Natural killer cell (primary cell): ENCODE results near the gene TLR9. TPM values are rescaled to one million over a fixed set of nuclear protein-coding genes. Genes with fewer than 3 reads are reported as not detected.

Experiments used
- ATAC-seq, 3 donors: fragments of 150-1000 bp in 2 of 3; fragments of 200-7000 bp in 1 of 3; cut with Tn5 transposase; 1 replicate in 1 of 3; 2 replicates in 2 of 3; pipeline ENCODE4 v1.10.0; 2021; ENCODE audit warnings: mild to moderate bottlenecking in 2 of 3, moderate library complexity in 2 of 3
- DNase-seq, 2 donors: peaks; one replicate each; pipeline versions ENCODE4 v3.0.0 to v3.0.0-alpha.2; 2013 to 2021; ENCODE audit warnings: mixed read lengths in 1 of 2
- H3K27ac ChIP-seq: one replicate; pipeline ENCODE4 v1.5.1; 2013; ENCODE audit warnings: mild to moderate bottlenecking, low read length
- H3K27me3 ChIP-seq: one replicate; pipeline ENCODE4 v1.6.1; 2013; ENCODE audit warnings: low read length; ENCODE audit not compliant: control insufficient read depth, insufficient read depth
- H3K36me3 ChIP-seq: one replicate; pipeline ENCODE4 v1.6.1; 2013; ENCODE audit warnings: low read length; ENCODE audit not compliant: control insufficient read depth, insufficient read depth
- H3K4me1 ChIP-seq: one replicate; pipeline ENCODE4 v1.6.1; 2013; ENCODE audit warnings: low read length; ENCODE audit not compliant: control insufficient read depth, insufficient read depth
- H3K4me3 ChIP-seq: one replicate; pipeline ENCODE4 v1.5.1; 2013; ENCODE audit warnings: low read length
- H3K9me3 ChIP-seq: one replicate; pipeline ENCODE4 v1.6.1; 2013; ENCODE audit warnings: low read length; ENCODE audit not compliant: control insufficient read depth, insufficient read depth
- H3K27ac Mint-ChIP-seq, 2 donors: one replicate each; pipeline ENCODE4 v1.8.0; 2022; ENCODE audit warnings: mild to moderate bottlenecking in 2 of 2, mixed read lengths in 2 of 2, moderate library complexity in 1 of 2
- H3K27me3 Mint-ChIP-seq, 2 donors: one replicate each; pipeline ENCODE4 v1.8.0; 2022; ENCODE audit warnings: low read depth in 2 of 2, mixed read lengths in 2 of 2
- H3K36me3 Mint-ChIP-seq: one replicate; pipeline ENCODE4 v1.8.0; 2022; ENCODE audit warnings: mixed read lengths
- H3K4me1 Mint-ChIP-seq, 2 donors: one replicate each; pipeline ENCODE4 v1.8.0; 2022; ENCODE audit warnings: mixed read lengths in 2 of 2
- H3K4me3 Mint-ChIP-seq: one replicate; pipeline ENCODE4 v1.8.0; 2022; ENCODE audit warnings: mild to moderate bottlenecking, moderate library complexity, mixed read lengths
- H3K9me3 Mint-ChIP-seq, 2 donors: one replicate each; pipeline ENCODE4 v1.8.0; 2022; ENCODE audit warnings: mixed read lengths in 2 of 2
- CTCF ChIP-seq: fragments of 200-600 bp; IDR thresholded peaks from one replicate; pipeline ENCODE4 v1.8.0; 2022; ENCODE audit warnings: antibody characterized with exemption
- WGBS: methylation state at CpG from one replicate; pipeline ENCODE4 v1.1.7; 2013; ENCODE audit warnings: missing lambda C conversion rate; ENCODE audit not compliant: insufficient coverage; 5-methylcytosine and 5-hydroxymethylcytosine counted together
- intact Hi-C: fragments of 100-400 bp; cut with micrococcal nuclease; formaldehyde crosslinking; loops from one replicate; pipeline ENCODE4 v1.14.2; 2022
- total RNA-seq, 4 donors: library from RNA; stranded (reverse); fragments of 120-200 nt in 1 of 4; gene quantifications; one replicate each; pipeline versions ENCODE4 v1.2.3 to v1.2.4, GENCODE V29; 2013 to 2022

Gene TLR9
- total RNA-seq, 3 donors from 2014 or later (not counting 1 experiment from before 2014, with no cell fraction given) = 0.20 to 0.21 TPM; not detected in 1

DNA sequence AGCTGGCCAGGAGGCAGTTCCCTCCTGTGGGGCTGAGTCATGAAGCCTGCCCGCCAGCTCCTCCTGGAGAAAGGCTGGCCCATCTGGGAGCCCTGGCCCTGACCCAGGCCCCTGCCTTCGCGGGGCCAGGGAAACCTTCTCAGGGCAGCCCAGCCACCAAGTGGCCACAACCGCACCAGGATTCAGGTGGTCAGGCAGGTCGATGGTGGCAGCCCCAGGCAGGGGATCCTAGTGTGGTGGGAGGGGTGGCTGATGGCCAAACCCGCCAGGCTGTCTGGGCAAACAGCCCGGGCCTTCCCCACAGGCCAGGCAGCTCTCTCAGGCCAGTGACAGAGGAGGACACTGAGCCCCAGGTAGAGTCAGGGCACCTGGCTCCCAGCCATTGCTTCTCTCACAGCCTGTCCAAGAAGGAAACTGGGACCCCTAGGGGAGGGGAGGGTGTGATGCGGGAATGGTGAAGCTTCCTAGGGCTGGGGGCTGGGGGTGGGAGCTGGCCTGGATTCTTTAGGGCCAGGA lies 12.3 kb upstream of the TLR9 start:
- H3K27ac Mint-ChIP-seq = peak overlapping the region; percentile 87 to 91
- H3K36me3 ChIP-seq = peaks cover 7% of the 10 kb centered on the region
- peaks cover 66% of the 10 kb centered on the region for H3K4me1 ChIP-seq
- no peaks in the 10 kb centered on the region for H3K9me3 Mint-ChIP-seq
- DNase-seq (no peak), ATAC-seq (no peak)
- 31% methylated on average over 8 of the region's 8 CpGs for WGBS
- no peaks in the 10 kb centered on the region for H3K36me3 Mint-ChIP-seq
- H3K27ac ChIP-seq = no peak overlapping the region
- H3K4me1 Mint-ChIP-seq = peaks cover 29 to 64% of the 10 kb centered on the region in 2 donors
- no peaks in the 10 kb centered on the region for H3K27me3 Mint-ChIP-seq
- H3K9me3 ChIP-seq = no peaks in the 10 kb centered on the region
- no peaks in the 10 kb centered on the region for H3K27me3 ChIP-seq
- H3K4me3 ChIP-seq = peak overlapping the region; percentile 98
- intact Hi-C loops = loop anchor here (2.0 kb wide), 1 partner anchor 15 kb away; no protein-coding TSS in a partner anchor
- TF ChIP-seq CTCF = no peak
- H3K4me3 Mint-ChIP-seq = peak overlapping the region; percentile 95

GRCh38 chr3:52237006-52237656 lies 11.7 kb upstream of the TLR9 start:
- no peak for TF ChIP-seq CTCF
- DNase-seq = no peak
- H3K4me3 Mint-ChIP-seq = peak overlapping the region; percentile 66
- peak overlapping the region; percentile 51 to 91 for H3K27ac Mint-ChIP-seq
- intact Hi-C loops = no loop called here
- Histone ChIP-seq H3K36me3 (peaks cover 12% of the 10 kb centered on the region), H3K27ac (no peak overlapping the region), H3K27me3 (no peaks in the 10 kb centered on the region), H3K4me1 (peaks cover 71% of the 10 kb centered on the region), H3K4me3 (no peak overlapping the region), H3K9me3 (no peaks in the 10 kb centered on the region)
- ATAC-seq = no peak
- H3K4me1 Mint-ChIP-seq = peaks cover 29 to 70% of the 10 kb centered on the region in 2 donors
- H3K27me3 Mint-ChIP-seq = no peaks in the 10 kb centered on the region
- H3K9me3 Mint-ChIP-seq = no peaks in the 10 kb centered on the region
- 82% methylated on average over 5 of the region's 6 CpGs for WGBS
- no peaks in the 10 kb centered on the region for H3K36me3 Mint-ChIP-seq

DNA sequence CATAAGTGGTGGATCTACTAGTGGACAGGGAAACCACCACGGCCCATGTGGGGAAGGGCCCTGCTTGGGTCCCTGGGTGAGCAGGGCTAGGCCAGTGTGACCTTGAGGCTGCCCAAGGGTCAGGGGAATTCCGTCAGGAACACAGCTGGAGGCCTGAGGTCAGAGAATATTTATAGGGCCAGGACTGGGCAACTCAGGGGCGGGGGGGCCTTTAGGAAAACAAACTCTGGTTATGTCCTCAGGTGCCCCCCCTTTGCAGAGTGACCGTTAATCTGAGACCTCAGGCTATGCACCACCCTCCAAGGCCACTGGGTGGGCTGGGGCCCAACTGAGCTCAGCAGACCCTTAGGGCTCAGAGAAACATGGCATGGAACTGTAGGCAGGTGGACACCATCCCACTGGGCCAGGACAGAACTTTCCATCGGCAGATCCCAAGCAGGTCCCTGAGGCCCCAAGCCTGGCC lies 11.0 kb upstream of the TLR9 start:
- H3K4me1 Mint-ChIP-seq = peaks cover 35 to 76% of the 10 kb centered on the region in 2 donors
- intact Hi-C loops = no loop called here
- H3K27me3 Mint-ChIP-seq = no peaks in the 10 kb centered on the region
- peak overlapping the region; percentile 51 to 73 for H3K27ac Mint-ChIP-seq
- Histone ChIP-seq H3K36me3 (peaks cover 17% of the 10 kb centered on the region), H3K27ac (no peak overlapping the region), H3K4me3 (no peak overlapping the region), H3K4me1 (peaks cover 78% of the 10 kb centered on the region), H3K27me3 (no peaks in the 10 kb centered on the region), H3K9me3 (no peaks in the 10 kb centered on the region)
- ATAC-seq (no peak), DNase-seq (no peak)
- no peaks in the 10 kb centered on the region for H3K36me3 Mint-ChIP-seq
- no peaks in the 10 kb centered on the region for H3K9me3 Mint-ChIP-seq
- TF ChIP-seq CTCF = no peak
- H3K4me3 Mint-ChIP-seq = peak overlapping the region; percentile 35
- WGBS = 97% methylated on average over 5 of the region's 5 CpGs
